DND-41 (cell line): ENCODE data around the gene PPP1R13B.

Experiments
- ATAC-seq: fragments of 200-7000 bp; cut with Tn5 transposase; 3 replicates; pipeline ENCODE4 v1.9.1; 2021; ENCODE audit warnings: low read depth; ENCODE audit not compliant: insufficient read depth
- DNase-seq: peaks from one replicate; pipeline ENCODE4 v3.0.0-alpha.2; 2020
- H2AFZ ChIP-seq: 2 replicates; pipeline ENCODE4 v1.6.0; 2012; ENCODE audit warnings: low read depth, low read length
- H3K27ac ChIP-seq: 2 replicates; pipeline ENCODE4 v1.5.1; 2012; ENCODE audit warnings: low read length, inconsistent platforms
- H3K27me3 ChIP-seq: fragments of 200-600 bp; sonication (generic); 2 replicates; pipeline ENCODE4 v1.6.0; 2012; ENCODE audit warnings: low read length, mild to moderate bottlenecking, inconsistent platforms; ENCODE audit not compliant: insufficient read depth, poor library complexity
- H3K36me3 ChIP-seq: 2 replicates; pipeline ENCODE4 v1.5.1; 2012; ENCODE audit warnings: low read length, inconsistent platforms; ENCODE audit not compliant: insufficient read depth
- H3K4me1 ChIP-seq: 2 replicates; pipeline ENCODE4 v1.5.1; 2012; ENCODE audit warnings: mild to moderate bottlenecking, low read length; ENCODE audit not compliant: insufficient read depth
- H3K4me2 ChIP-seq: 2 replicates; pipeline ENCODE4 v1.6.0; 2012; ENCODE audit warnings: mild to moderate bottlenecking, moderate library complexity, low read length, inconsistent platforms; ENCODE audit not compliant: insufficient read depth
- H3K4me3 ChIP-seq, 2 experiments: fragments of 200-600 bp in 1 of 2; shearing (Covaris generic) in 1 of 2; 2 replicates each; pipeline ENCODE4 v1.5.1; 2012 to 2016; ENCODE audit warnings: inconsistent platforms in 2 of 2, low read length in 2 of 2, mild to moderate bottlenecking in 2 of 2, low read depth in 1 of 2, moderate library complexity in 1 of 2
- H3K79me2 ChIP-seq: 2 replicates; pipeline ENCODE4 v1.6.0; 2012; ENCODE audit warnings: low read length, inconsistent platforms; ENCODE audit not compliant: insufficient read depth
- H3K9ac ChIP-seq: 2 replicates; pipeline ENCODE4 v1.6.0; 2012; ENCODE audit warnings: low read depth, mild to moderate bottlenecking, inconsistent platforms, low read length, moderate library complexity
- H3K9me3 ChIP-seq: 2 replicates; pipeline ENCODE4 v1.5.1; 2012; ENCODE audit warnings: low read length, moderate library complexity, mild to moderate bottlenecking, inconsistent platforms; ENCODE audit not compliant: insufficient read depth, severe bottlenecking
- H4K20me1 ChIP-seq: 2 replicates; pipeline ENCODE4 v1.6.0; 2012; ENCODE audit warnings: low read length; ENCODE audit not compliant: insufficient read depth
- CTCF ChIP-seq: IDR thresholded peaks from 2 replicates; pipeline ENCODE4 v1.5.1; 2012; ENCODE audit warnings: borderline replicate concordance, low read length, moderate library complexity, mild to moderate bottlenecking; ENCODE audit not compliant: poor library complexity, severe bottlenecking; ENCODE audit errors: extremely low read depth
- EZH2 ChIP-seq: IDR thresholded peaks from 3 replicates; pipeline ENCODE4 v1.6.1; 2012; ENCODE audit warnings: borderline replicate concordance, low read depth, mild to moderate bottlenecking, moderate library complexity, low read length, inconsistent platforms; ENCODE audit not compliant: severe bottlenecking

PPP1R13B gene

GRCh38 chr14:103854822-103855733, 7.7 kb upstream of the PPP1R13B start:
- TF ChIP-seq EZH2 (no peak), CTCF (no peak)
- Histone ChIP-seq H3K79me2 (no peaks in the 10 kb centered on the region), H3K27ac (no peak overlapping the region), H3K9ac (no peak overlapping the region), H3K4me2 (no peak overlapping the region), H3K4me3 (no peak overlapping the region), H2AFZ (no peak overlapping the region), H4K20me1 (no peaks in the 10 kb centered on the region), H3K36me3 (no peaks in the 10 kb centered on the region), H3K9me3 (no peaks in the 10 kb centered on the region), H3K27me3 (peaks cover 3% of the 10 kb centered on the region), H3K4me1 (no peaks in the 10 kb centered on the region)
- DNase-seq (no peak), ATAC-seq (no peak)

- H3K79me2 ChIP-seq = no peaks in the 10 kb centered on the region
- ATAC-seq = no peak
- H3K27me3 ChIP-seq = no peaks in the 10 kb centered on the region
- H3K36me3 ChIP-seq = no peaks in the 10 kb centered on the region
- no peak overlapping the region for H3K27ac ChIP-seq
- no peak overlapping the region for H3K9ac ChIP-seq
- no peak overlapping the region for H3K4me3 ChIP-seq
- H3K4me2 ChIP-seq = no peak overlapping the region
- no peak overlapping the region for H2AFZ ChIP-seq
- no peak for DNase-seq
- TF ChIP-seq CTCF (no peak), EZH2 (no peak)
- H3K9me3 ChIP-seq = no peaks in the 10 kb centered on the region
- peaks cover 3% of the 10 kb centered on the region; the same call in 1 of the 2 replicates for H4K20me1 ChIP-seq
- H3K4me1 ChIP-seq = no peaks in the 10 kb centered on the region
These were observed 6.8 kb upstream of the PPP1R13B start for GRCh38 chr14:103854017-103854808.

GRCh38 chr14:103849151-103849886, 1.9 kb upstream of the PPP1R13B start:
- Histone ChIP-seq H3K4me2 (no peak overlapping the region), H3K36me3 (no peaks in the 10 kb centered on the region), H2AFZ (no peak overlapping the region), H3K9me3 (no peaks in the 10 kb centered on the region), H3K4me1 (peaks cover 5% of the 10 kb centered on the region), H3K9ac (no peak overlapping the region), H3K27ac (no peak overlapping the region), H3K79me2 (no peaks in the 10 kb centered on the region), H3K27me3 (peaks cover 18% of the 10 kb centered on the region), H4K20me1 (peaks cover 3% of the 10 kb centered on the region; the same call in 1 of the 2 replicates), H3K4me3 (no peak overlapping the region)
- ATAC-seq (no peak), DNase-seq (no peak)
- TF ChIP-seq CTCF (no peak), EZH2 (no peak)
